Measurements from ENCODE around the gene SRPK2.

GRCh38 chr7:105327201-105327600 lies 61.5 kb downstream of the SRPK2 start:
- TF ChIP-seq POLR2AphosphoS5 (IDR thresholded peaks at IDR 0.05; ENCODE audit: borderline replicate concordance, low read depth, low read length), result no peak
- TF ChIP-seq EZH2 (IDR thresholded peaks at IDR 0.05), result no peak
- no peak for TF ChIP-seq FOXP2 (optimal IDR thresholded peaks at IDR 0.05; ENCODE audit: control extremely low read depth, extremely low read length, insufficient read depth)

All from SK-N-MC (cell line).